Measurements from ENCODE around the gene ZNHIT6. TPM values are rescaled to one million over a fixed set of nuclear protein-coding genes. Genes with fewer than 3 reads are reported as not detected.
"Not testable (repeated sequence)": the region's sequence is repeated elsewhere in the genome, so short reads cannot be mapped to it uniquely, and the experiment has no call there.

ZNHIT6 gene
- total RNA-seq, 1 donor from 2014 or later: 8.7 TPM

DNA sequence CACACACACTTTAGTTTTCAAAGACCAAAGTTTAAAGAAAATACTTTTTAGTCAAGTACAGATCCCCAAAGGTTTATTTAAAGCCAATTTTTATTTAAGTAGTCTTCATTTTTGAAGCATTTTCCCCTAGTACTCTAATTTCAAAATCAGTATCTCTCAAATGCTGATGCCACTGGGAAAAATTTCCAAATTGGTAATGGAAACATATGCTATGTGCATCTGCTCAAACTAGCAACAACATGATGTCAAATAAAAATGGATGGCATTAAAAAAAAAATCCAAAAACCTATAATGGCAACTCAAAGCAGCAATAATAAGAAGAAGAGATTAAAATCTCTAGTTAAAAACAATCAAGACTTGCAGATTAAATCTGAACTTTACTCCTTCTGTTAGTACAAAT is 58.6 kb downstream of the ZNHIT6 start:
- H3K27ac ChIP-seq (replicated peaks): no peak overlapping the region
- H3K4me1 ChIP-seq: no peaks in the 10 kb centered on the region
- H3K27me3 ChIP-seq (ENCODE audit: low read depth): no peaks in the 10 kb centered on the region
- H3K9me3 ChIP-seq (replicated peaks): peaks cover 21% of the 10 kb centered on the region
- H3K36me3 ChIP-seq: peaks cover 60% of the 10 kb centered on the region
- DNase-seq: no peak
- intact Hi-C loops (cut with micrococcal nuclease): no loop called here
- no peak overlapping the region for H3K4me3 ChIP-seq
- TF ChIP-seq, protein P1, sequence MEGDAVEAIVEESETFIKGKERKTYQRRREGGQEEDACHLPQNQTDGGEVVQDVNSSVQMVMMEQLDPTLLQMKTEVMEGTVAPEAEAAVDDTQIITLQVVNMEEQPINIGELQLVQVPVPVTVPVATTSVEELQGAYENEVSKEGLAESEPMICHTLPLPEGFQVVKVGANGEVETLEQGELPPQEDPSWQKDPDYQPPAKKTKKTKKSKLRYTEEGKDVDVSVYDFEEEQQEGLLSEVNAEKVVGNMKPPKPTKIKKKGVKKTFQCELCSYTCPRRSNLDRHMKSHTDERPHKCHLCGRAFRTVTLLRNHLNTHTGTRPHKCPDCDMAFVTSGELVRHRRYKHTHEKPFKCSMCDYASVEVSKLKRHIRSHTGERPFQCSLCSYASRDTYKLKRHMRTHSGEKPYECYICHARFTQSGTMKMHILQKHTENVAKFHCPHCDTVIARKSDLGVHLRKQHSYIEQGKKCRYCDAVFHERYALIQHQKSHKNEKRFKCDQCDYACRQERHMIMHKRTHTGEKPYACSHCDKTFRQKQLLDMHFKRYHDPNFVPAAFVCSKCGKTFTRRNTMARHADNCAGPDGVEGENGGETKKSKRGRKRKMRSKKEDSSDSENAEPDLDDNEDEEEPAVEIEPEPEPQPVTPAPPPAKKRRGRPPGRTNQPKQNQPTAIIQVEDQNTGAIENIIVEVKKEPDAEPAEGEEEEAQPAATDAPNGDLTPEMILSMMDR (IDR thresholded peaks at IDR 0.05; ENCODE audit: borderline replicate concordance): no peak

DNA sequence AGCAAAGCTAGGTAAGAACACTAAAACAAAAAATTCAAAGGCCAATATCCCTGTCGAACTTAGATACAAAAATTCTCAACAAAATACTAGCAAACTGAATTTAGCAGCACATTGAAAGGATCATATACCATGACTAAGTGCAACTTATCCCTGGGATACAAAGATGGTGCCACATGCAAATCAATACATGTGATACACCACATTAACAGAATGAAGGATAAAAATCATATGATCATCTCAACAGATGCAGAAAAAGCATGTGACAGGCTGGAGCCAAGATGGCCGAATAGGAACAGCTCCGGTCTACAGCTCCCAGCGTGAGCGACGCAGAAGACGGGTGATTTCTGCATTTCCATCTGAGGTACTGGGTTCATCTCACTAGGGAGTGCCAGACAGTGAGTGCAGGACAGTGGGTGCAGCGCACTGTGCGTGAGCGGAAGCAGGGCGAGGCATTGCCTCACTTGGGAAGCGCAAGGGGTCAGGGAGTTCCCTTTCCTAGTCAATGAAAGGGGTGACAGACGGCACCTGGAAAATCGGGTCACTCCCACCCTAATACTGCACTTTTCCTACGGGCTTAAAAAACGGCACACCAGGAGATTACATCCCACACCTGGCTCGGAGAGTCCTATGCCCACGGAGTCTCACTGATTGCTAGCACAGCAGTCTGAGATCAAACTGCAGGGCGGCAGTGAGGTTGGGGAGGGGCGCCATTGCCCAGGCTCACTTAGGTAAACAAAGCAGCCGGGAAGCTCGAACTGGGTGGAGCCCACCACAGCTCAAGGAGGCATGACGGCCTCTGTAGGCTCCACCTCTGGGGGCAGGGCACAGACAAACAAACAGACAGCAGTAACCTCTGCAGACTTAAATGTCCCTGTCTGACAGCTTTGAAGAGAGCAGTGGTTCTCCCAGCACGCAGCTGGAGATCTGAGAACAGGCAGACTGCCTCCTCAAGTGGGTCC is 66.4 kb downstream of the ZNHIT6 start:
- H3K4me1 ChIP-seq; H3K4me3 ChIP-seq; H3K27ac ChIP-seq (replicated peaks); intact Hi-C loops (cut with micrococcal nuclease); H3K27me3 ChIP-seq (ENCODE audit: low read depth); DNase-seq: not testable (repeated sequence)
- H3K36me3 ChIP-seq: peaks cover 33% of the 10 kb centered on the region
- H3K9me3 ChIP-seq (replicated peaks): peaks cover 37% of the 10 kb centered on the region

DNA sequence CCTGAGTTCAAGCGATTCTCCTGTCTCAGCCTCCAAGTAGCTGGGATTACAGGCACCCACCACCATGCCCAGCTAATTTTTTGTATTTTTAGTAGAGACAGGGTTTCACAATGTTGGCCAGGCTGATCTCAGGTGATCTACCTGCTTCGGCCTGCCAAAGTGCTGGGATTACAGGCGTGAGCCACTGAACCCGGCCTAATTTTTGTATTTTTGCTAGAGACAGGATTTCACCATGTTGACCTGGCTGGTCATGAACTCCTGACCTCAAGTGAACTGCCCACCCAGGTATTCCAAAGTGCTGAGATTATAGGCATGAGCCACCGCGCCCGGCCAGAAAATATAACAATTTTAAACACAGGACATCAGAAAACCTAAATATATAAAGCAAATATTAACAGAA is 68.3 kb downstream of the ZNHIT6 start:
- H3K9me3 ChIP-seq (replicated peaks): peaks cover 37% of the 10 kb centered on the region
- H3K27ac ChIP-seq (replicated peaks); H3K4me1 ChIP-seq; DNase-seq; H3K4me3 ChIP-seq; H3K27me3 ChIP-seq (ENCODE audit: low read depth); intact Hi-C loops (cut with micrococcal nuclease): not testable (repeated sequence)
- peaks cover 34% of the 10 kb centered on the region for H3K36me3 ChIP-seq

DNA sequence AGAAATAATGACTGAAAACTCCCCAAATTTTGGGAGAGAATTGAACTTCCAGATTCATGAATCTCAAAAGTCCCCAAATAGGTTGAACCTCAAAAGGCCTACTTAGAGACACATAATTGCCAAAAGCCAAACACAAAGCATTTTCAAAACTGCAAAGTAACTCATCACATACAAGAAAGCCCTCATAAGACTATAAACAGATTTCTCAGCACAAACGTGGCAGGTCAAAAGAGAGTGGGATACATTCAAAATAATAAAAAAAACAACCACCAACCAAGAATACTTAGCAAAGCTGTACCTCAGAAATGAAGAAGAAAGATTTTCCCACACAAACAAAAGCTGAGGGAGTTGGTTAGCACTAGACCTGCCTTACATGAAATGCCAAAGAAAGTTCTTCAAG is 69.8 kb downstream of the ZNHIT6 start:
- TF ChIP-seq, protein P1 (IDR thresholded peaks at IDR 0.05; ENCODE audit: borderline replicate concordance): no peak
- peaks cover 34% of the 10 kb centered on the region for H3K9me3 ChIP-seq (replicated peaks)
- H3K36me3 ChIP-seq: peaks cover 34% of the 10 kb centered on the region
- intact Hi-C loops (cut with micrococcal nuclease): no loop called here
- no peaks in the 10 kb centered on the region for H3K4me1 ChIP-seq
- no peak overlapping the region for H3K4me3 ChIP-seq
- H3K27ac ChIP-seq (replicated peaks): no peak overlapping the region
- H3K27me3 ChIP-seq (ENCODE audit: low read depth): no peaks in the 10 kb centered on the region
- no peak for DNase-seq

DNA sequence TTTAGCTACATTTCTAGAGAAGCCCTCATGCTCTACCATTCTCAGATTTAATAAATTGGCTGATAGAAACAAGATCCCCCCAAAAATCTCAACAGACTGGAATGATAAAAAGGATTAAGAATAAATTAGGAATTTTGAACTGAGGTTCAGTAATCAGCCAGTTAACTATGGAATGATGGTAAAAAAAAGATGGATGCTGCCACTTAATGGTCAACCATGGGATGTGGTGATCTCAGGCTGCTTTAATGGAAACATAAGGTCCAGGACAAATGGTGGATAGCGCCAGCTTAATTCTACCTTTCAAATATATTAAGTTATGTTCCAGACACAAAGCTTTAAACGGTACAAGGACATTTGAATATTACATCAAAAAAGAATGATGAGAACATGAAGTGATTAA is 77.7 kb downstream of the ZNHIT6 start:
- intact Hi-C loops (cut with micrococcal nuclease): no loop called here
- no peaks in the 10 kb centered on the region for H3K9me3 ChIP-seq (replicated peaks)
- no peak for DNase-seq
- H3K36me3 ChIP-seq: no peaks in the 10 kb centered on the region
- TF ChIP-seq, protein P1 (IDR thresholded peaks at IDR 0.05; ENCODE audit: borderline replicate concordance): no peak
- no peaks in the 10 kb centered on the region for H3K27me3 ChIP-seq (ENCODE audit: low read depth)
- H3K4me1 ChIP-seq: peaks cover 12% of the 10 kb centered on the region
- H3K27ac ChIP-seq (replicated peaks): no peak overlapping the region
- H3K4me3 ChIP-seq: no peak overlapping the region

DNA sequence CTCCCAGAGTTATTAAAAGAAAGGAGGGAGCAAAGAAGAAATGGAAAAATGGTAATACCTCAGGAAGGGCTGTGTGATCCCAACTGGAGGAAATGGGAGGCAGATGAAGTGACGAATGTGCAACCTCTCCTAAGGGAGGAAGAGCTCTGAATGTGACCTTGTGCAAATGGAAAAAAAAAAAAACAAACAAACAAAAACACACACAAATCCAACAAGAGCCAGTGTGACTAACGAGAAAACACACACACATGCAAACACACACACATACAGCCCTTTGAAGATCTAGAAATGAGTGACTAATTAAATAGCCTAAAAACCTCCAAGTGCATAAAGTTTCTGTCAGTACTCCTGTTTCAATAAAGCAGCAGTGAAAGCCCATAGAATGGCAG is 78.7 kb downstream of the ZNHIT6 start:
- TF ChIP-seq, protein P1 (IDR thresholded peaks at IDR 0.05; ENCODE audit: borderline replicate concordance): no peak
- peaks cover 12% of the 10 kb centered on the region for H3K4me1 ChIP-seq
- intact Hi-C loops (cut with micrococcal nuclease): no loop called here
- H3K27me3 ChIP-seq (ENCODE audit: low read depth): no peaks in the 10 kb centered on the region
- no peak for DNase-seq
- no peaks in the 10 kb centered on the region for H3K36me3 ChIP-seq
- H3K4me3 ChIP-seq: no peak overlapping the region
- peak overlapping the region; percentile 59 for H3K27ac ChIP-seq (replicated peaks)
- H3K9me3 ChIP-seq (replicated peaks): no peaks in the 10 kb centered on the region
